PFSK-1 (cell line): Measurements from ENCODE around the gene LYL1.

Experiments
- FOXP2 ChIP-seq: optimal IDR thresholded peaks from 2 replicates; pipeline ENCODE3; 2011; ENCODE audit warnings: borderline replicate concordance, control low read depth, inconsistent platforms; ENCODE audit not compliant: insufficient read depth; ENCODE audit errors: extremely low read length, extremely low read depth
- POLR2AphosphoS5 ChIP-seq: IDR thresholded peaks from 2 replicates; pipeline ENCODE4 v1.6.1; 2012; ENCODE audit warnings: low read depth, mild to moderate bottlenecking, control low read depth, low read length, moderate library complexity
- REST ChIP-seq, 2 experiments: IDR thresholded peaks; 2 replicates each; pipeline versions ENCODE4 v1.6.1 to v1.8.0; 2011 to 2012; ENCODE audit warnings: low read depth in 2 of 2, low read length in 2 of 2, control low read depth in 1 of 2, inconsistent platforms in 1 of 2, mild to moderate bottlenecking in 1 of 2, moderate library complexity in 1 of 2; ENCODE audit not compliant: insufficient read depth in 1 of 2
- SIN3A ChIP-seq: IDR thresholded peaks from 2 replicates; pipeline ENCODE4 v1.6.1; 2012; ENCODE audit warnings: mild to moderate bottlenecking, low read length, moderate library complexity, borderline replicate concordance; ENCODE audit not compliant: insufficient read depth
- TAF1 ChIP-seq: IDR thresholded peaks from 2 replicates; pipeline ENCODE4 v1.6.1; 2012; ENCODE audit warnings: low read length, control low read depth, borderline replicate concordance; ENCODE audit not compliant: insufficient read depth

The LYL1 gene

GRCh38 chr19:13104360-13104847, 1.7 kb upstream of the LYL1 start:
- TF ChIP-seq FOXP2 (no peak), POLR2AphosphoS5 (no peak)

GRCh38 chr19:13103581-13104359, 1.1 kb upstream of the LYL1 start:
- TF ChIP-seq FOXP2: no peak
- TF ChIP-seq REST (IDR thresholded peaks at IDR 0.05; ENCODE audit: insufficient read depth in 1 of 2, low read depth in 2 of 2, low read length in 2 of 2): no peak
- TF ChIP-seq POLR2AphosphoS5: no peak
- no peak for TF ChIP-seq SIN3A
- TF ChIP-seq TAF1: no peak

- TF ChIP-seq SIN3A: no peak
- TF ChIP-seq FOXP2: no peak
- TF ChIP-seq TAF1: no peak
- no peak for TF ChIP-seq REST (IDR thresholded peaks at IDR 0.05; ENCODE audit: insufficient read depth in 1 of 2, low read depth in 2 of 2, low read length in 2 of 2)
- no peak for TF ChIP-seq POLR2AphosphoS5
Measured at GRCh38 chr19:13102416-13102665, 317 bp downstream of the LYL1 start.

DNA sequence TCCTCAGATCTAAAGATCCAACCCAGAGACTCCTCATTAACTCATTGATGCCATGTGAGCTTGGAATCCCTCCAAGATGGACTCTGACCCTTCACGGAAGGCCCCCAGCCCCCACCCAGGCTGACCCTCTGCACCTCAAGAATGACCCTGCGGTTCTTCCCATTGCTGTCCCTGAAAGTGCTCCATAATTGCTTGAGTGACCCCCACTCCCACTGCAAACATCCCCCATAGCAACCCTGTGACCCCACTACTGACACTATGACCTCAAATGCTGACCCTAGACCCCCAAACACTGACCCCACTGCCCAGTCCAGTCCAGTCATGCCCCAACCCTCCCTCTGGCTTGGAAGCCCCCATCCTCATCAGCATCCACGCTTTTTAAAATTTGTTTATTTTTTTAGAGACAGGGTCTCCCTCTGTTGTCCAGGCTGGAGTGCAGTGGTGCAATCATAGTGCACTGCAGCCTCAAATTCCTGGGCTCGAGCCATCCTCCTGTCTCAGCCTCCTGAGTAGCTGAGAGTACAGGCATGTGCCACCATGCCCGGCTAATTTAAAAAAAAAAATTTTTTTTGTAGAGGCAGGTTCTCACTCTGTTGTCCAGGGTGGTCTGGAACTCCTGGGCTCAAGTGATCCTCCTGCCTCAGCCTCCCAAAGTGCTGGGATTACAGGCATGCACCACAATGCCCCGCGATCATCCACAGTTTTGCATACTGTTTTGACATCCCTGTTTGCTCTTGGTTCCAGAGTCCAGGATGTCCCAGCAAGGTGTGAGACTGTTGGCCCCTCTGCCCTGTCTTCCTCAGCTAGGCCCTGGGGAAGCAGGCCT, 855 bp downstream of the LYL1 start:
- TF ChIP-seq POLR2AphosphoS5 (no peak), TAF1 (no peak), FOXP2 (no peak), SIN3A (no peak), REST (IDR thresholded peaks at IDR 0.05; ENCODE audit: insufficient read depth in 1 of 2, low read depth in 2 of 2, low read length in 2 of 2) (no peak)

- TF ChIP-seq POLR2AphosphoS5: no peak
- TF ChIP-seq REST (IDR thresholded peaks at IDR 0.05; ENCODE audit: insufficient read depth in 1 of 2, low read depth in 2 of 2, low read length in 2 of 2): no peak
- TF ChIP-seq SIN3A: no peak
- TF ChIP-seq TAF1: no peak
- TF ChIP-seq FOXP2: no peak
Measured at GRCh38 chr19:13100841-13101589, 1.6 kb downstream of the LYL1 start.
